ENCODE data around the gene TIMP1.

TIMP1 gene

DNA sequence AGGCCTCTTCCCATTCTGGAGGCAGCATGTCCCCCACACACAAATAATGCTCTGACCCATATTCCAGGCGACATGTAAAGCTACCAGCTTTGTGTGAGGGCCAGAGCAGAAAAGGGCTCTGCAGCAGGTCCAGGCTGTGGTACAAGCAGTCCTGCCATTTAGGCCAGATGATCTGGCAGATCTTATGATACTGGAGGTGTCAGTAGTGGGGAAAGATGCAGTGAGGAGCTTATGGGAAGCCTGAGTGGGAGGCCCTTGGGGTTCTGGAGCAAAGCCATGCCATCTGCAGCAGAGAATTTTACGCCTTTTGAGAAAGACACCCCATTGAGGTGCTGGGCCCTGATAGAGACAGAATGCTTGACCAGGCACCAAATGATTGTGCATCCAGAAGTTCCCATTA, 29.7 kb downstream of the TIMP1 start:
- TF ChIP-seq, protein P1, sequence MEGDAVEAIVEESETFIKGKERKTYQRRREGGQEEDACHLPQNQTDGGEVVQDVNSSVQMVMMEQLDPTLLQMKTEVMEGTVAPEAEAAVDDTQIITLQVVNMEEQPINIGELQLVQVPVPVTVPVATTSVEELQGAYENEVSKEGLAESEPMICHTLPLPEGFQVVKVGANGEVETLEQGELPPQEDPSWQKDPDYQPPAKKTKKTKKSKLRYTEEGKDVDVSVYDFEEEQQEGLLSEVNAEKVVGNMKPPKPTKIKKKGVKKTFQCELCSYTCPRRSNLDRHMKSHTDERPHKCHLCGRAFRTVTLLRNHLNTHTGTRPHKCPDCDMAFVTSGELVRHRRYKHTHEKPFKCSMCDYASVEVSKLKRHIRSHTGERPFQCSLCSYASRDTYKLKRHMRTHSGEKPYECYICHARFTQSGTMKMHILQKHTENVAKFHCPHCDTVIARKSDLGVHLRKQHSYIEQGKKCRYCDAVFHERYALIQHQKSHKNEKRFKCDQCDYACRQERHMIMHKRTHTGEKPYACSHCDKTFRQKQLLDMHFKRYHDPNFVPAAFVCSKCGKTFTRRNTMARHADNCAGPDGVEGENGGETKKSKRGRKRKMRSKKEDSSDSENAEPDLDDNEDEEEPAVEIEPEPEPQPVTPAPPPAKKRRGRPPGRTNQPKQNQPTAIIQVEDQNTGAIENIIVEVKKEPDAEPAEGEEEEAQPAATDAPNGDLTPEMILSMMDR (IDR thresholded peaks at IDR 0.05; ENCODE audit: insufficient read depth, low read depth, low read length, missing control alignments), result no peak
- no peak overlapping the region for H3K4me3 ChIP-seq (ENCODE audit: low read length)
- no peak for DNase-seq (ENCODE audit: low read depth)

DNA sequence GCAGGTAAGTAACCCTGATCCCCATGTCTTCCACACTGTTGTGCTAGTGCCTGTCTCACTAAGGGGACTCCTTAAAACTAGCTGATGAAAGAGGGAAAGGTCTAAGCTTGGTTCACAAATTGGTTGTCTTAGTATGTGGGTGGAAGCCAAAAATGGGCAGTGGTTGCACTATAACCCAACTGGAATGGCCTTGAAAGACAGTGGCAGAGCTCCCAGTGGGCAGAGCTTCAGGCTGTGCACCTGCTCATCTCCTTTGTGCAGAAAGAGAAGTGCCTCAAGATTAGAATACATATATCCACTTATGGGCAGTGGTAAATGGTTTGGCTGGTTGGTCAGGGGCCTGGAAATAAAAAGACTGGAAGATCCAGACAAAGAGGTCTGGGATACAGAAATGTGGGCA, 30.2 kb downstream of the TIMP1 start:
- no peak for DNase-seq (ENCODE audit: low read depth)
- TF ChIP-seq, protein P1 (IDR thresholded peaks at IDR 0.05; ENCODE audit: insufficient read depth, low read depth, low read length, missing control alignments), result no peak
- H3K4me3 ChIP-seq (ENCODE audit: low read length), result no peak overlapping the region

DNA sequence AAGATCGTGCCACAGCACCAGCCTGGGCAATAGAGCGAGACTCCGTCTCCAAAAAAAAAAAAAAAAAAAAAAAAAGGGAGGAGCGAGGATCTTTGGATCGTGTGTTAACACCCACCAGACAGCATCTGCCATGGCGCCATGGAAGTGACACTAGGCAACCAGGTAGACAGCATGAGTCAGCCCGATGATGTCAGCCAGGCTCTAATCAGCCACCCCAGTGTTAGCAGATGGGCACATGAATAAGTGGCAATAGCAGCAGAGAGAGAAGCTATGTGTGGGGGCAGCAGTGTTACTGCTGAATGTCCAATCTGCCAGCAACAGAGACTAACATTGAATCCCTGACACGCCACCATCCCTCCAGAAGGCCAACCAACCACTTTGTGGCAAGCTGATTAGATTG, 30.8 kb downstream of the TIMP1 start:
- peak; percentile 9 for DNase-seq (ENCODE audit: low read depth)
- TF ChIP-seq, protein P1 (IDR thresholded peaks at IDR 0.05; ENCODE audit: insufficient read depth, low read depth, low read length, missing control alignments), result no peak
- no peak overlapping the region for H3K4me3 ChIP-seq (ENCODE audit: low read length)

DNA sequence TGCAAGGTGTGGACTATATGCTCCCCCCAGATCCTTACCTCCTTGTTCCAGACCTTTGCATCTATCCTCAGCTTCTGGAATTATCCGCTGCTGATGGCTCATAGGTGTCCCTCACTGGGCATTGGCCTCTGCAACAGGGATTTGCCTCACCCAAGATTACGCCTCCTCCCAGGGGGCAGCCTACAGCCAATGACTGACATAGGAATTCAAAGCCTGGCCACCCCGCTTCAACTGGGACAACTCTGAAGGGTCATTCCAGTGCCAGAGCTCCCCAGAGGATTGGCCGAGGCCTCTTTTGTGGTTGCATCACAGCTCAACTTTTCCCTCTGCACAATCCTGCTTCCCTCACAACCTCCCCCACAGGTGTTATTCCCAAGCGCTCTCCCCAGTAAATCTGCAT, 32.4 kb downstream of the TIMP1 start:
- TF ChIP-seq, protein P1 (IDR thresholded peaks at IDR 0.05; ENCODE audit: insufficient read depth, low read depth, low read length, missing control alignments), result no peak
- H3K4me3 ChIP-seq (ENCODE audit: low read length), result no peak overlapping the region
- no peak for DNase-seq (ENCODE audit: low read depth)

DNA sequence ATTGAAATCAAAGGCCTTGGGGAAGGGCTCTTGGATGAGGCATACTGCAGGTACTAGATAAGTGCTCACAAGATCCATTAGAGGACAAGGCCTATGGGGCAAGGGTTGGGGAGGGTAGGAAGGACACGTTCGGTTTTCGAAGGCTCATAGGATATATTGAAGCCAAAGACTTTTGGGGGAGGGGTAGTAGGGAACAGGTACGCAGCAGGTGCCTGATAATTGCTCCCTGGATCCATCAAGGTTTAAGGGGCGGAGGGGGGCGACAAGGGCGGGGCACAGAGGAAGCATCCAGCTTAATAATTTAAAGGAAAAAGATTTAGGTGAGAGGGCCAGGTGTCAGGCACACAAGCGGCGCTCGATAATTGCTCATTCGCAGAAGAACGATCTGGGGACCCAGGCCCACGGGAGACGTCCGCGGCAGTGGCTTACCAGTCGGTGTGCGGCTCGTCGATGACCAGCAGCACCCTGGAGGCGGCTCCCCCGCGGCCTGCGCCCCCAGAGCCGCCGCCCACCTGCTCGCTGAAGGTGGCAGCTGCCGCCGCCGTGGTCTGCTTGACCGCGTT, 36.8 kb downstream of the TIMP1 start:
- TF ChIP-seq, protein P1 (IDR thresholded peaks at IDR 0.05; ENCODE audit: insufficient read depth, low read depth, low read length, missing control alignments), result no peak
- DNase-seq (ENCODE audit: low read depth), result no peak
- no peak overlapping the region for H3K4me3 ChIP-seq (ENCODE audit: low read length)

DNA sequence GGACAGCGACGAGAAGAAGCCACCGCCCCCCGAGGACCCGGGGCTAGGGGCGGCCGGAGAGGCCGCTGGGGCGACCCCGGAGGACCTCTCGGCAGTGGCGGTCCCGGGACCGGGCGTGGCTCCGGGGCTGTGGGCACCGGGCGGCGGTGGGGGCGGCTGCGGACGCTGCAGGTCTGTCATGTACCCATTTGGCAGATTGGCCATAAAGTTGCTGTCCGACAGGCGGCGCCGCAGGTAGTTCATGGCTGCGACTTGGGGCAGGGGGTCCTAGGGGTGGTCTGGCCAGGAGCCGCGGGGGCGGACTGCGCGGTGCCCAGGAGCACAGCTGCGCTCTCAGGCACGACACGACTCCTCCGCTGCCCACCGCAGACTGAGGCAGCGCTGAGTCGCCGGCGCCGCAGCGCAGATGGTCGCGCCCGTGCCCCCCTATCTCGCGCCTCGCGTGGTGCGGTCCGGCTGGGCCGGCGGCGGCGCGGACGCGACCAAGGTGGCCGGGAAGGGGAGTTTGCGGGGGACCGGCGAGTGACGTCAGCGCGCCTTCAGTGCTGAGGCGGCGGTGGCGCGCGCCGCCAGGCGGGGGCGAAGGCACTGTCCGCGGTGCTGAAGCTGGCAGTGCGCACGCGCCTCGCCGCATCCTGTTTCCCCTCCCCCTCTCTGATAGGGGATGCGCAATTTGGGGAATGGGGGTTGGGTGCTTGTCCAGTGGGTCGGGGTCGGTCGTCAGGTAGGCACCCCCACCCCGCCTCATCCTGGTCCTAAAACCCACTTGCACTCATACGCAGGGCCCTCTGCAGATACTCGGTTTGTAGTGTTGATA, 37.5 kb downstream of the TIMP1 start, which contains the start of gene SYN1:
TSS of gene SYN1 (minus strand) at position 372 of the 817 bp plus-strand sequence. CDS start at position 243, 129 bp downstream.
- DNase-seq (ENCODE audit: low read depth), result peak; percentile 71
- H3K4me3 ChIP-seq (ENCODE audit: low read length), result peak within 1 kb of the TSS; percentile 15
- TF ChIP-seq, protein P1 (IDR thresholded peaks at IDR 0.05; ENCODE audit: insufficient read depth, low read depth, low read length, missing control alignments), result no peak

Data from epithelial cell of esophagus (primary cell).